ENCODE results near the gene SFXN2.

- peak; percentile 64 to 90 (median 84) for TF ChIP-seq CTCF (IDR thresholded peaks at IDR 0.05)
- TF ChIP-seq POLR2A (IDR thresholded peaks at IDR 0.05), result no peak
These were observed 14.9 kb downstream of the SFXN2 start for GRCh38 chr10:102729029-102730026.

Measured in esophagus squamous epithelium (tissue), 4 donors.